Amniotic epithelial cell (primary cell): Measurements from ENCODE around the gene GAGE12D.
"Not testable (repeated sequence)": the region's sequence is repeated elsewhere in the genome, so short reads cannot be mapped to it uniquely, and the experiment has no call there.

Experiments
- DNase-seq: peaks from one replicate; pipeline ENCODE4 v3.0.0-alpha.2; 2010; ENCODE audit warnings: low read depth

GAGE12D gene

GRCh38 chrX:49541433-49541832, at the start of gene GAGE12D:
Gene GAGE12D, plus strand, starts transcription at chrX:49541733. Its CDS starts 1,155 bp downstream, at chrX:49542888.
- DNase-seq = not testable (repeated sequence)

GRCh38 chrX:49531877-49532276, 9.7 kb upstream of the GAGE12D start, which contains the start of gene GAGE12C:
Gene GAGE12C, plus strand, starts transcription at chrX:49532177. Its CDS starts 1,155 bp downstream, at chrX:49533332.
- not testable (repeated sequence) for DNase-seq

- not testable (repeated sequence) for DNase-seq
These were observed 9.5 kb downstream of the GAGE12D start, which contains the start of gene GAGE12E for GRCh38 chrX:49550989-49551388. Gene GAGE12E, plus strand, starts transcription at chrX:49551289. Its CDS starts 1,155 bp downstream, at chrX:49552444.

- not testable (repeated sequence) for DNase-seq
These were observed 19.0 kb downstream of the GAGE12D start, which contains the start of gene GAGE12F for GRCh38 chrX:49560542-49560941. Gene GAGE12F, plus strand, starts transcription at chrX:49560842. Its CDS starts 1,155 bp downstream, at chrX:49561997.

- DNase-seq = not testable (repeated sequence)
These were observed 27.2 kb downstream of the GAGE12D start for GRCh38 chrX:49568728-49569127.

- DNase-seq = not testable (repeated sequence)
These were observed 27.6 kb downstream of the GAGE12D start for GRCh38 chrX:49569152-49569551.

- not testable (repeated sequence) for DNase-seq
These were observed 28.6 kb downstream of the GAGE12D start, which contains the start of gene GAGE12G for GRCh38 chrX:49570100-49570499. Gene GAGE12G, plus strand, starts transcription at chrX:49570400. Its CDS starts 1,155 bp downstream, at chrX:49571555.

GRCh38 chrX:49579649-49580048, 38.1 kb downstream of the GAGE12D start, which contains the start of gene GAGE12H:
Gene GAGE12H, plus strand, starts transcription at chrX:49579949. Its CDS starts 1,155 bp downstream, at chrX:49581104.
- not testable (repeated sequence) for DNase-seq

- not testable (repeated sequence) for DNase-seq
These were observed 47.7 kb downstream of the GAGE12D start, which contains the start of gene GAGE2A for GRCh38 chrX:49589196-49589595. Gene GAGE2A, plus strand, starts transcription at chrX:49589496. Its CDS starts 1,155 bp downstream, at chrX:49590651.

GRCh38 chrX:49589769-49590478, 48.4 kb downstream of the GAGE12D start:
- not testable (repeated sequence) for DNase-seq

GRCh38 chrX:49590488-49590887, 49.0 kb downstream of the GAGE12D start:
- not testable (repeated sequence) for DNase-seq
